CD4-positive, alpha-beta T cell treated with Interleukin-17A for 4 hours (primary cell): Measurements from ENCODE around the gene GPR17.

Source experiments
- DNase-seq: peaks from one replicate; pipeline ENCODE4 v3.0.0-alpha.2; 2020; ENCODE audit warnings: mixed read lengths

Gene GPR17

DNA sequence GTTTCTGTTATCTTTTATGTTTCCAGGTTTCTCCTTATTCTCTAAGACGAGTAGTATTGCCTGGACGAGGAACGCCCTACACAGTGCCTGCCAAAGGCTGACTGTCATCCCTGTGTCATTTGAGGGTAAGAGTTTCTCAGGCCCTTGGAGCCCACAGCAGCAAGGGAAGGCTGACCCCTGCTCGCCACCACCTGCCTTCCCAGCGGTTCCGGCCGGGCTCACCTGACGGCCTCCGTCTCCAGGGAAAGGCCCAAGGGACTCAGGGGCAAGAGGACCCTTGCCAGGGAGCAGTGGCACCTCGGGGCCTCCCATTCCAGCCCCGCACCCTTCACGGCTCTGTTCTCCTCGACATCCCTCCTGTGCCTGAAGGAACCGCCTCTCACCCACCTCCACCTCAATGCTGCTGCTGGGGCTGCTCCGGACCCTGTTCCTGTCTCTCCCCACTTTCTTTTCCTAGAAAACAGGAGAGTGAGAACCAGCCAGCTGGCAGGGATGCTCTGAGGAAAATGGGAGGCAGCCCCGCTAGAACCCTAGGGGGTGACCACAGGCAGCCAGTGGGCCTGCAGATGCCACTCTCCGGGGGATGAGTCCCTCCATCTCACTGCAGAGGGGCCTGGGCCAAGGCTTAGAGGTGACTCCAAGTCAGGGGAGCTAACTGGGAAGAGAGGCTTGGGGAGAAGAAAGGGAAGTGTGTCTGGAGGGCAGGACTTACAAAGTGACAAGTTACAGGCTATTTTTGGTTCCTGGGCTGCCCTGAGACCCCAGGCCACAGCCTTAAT lies 27.5 kb downstream of the GPR17 start:
- no peak for DNase-seq

DNA sequence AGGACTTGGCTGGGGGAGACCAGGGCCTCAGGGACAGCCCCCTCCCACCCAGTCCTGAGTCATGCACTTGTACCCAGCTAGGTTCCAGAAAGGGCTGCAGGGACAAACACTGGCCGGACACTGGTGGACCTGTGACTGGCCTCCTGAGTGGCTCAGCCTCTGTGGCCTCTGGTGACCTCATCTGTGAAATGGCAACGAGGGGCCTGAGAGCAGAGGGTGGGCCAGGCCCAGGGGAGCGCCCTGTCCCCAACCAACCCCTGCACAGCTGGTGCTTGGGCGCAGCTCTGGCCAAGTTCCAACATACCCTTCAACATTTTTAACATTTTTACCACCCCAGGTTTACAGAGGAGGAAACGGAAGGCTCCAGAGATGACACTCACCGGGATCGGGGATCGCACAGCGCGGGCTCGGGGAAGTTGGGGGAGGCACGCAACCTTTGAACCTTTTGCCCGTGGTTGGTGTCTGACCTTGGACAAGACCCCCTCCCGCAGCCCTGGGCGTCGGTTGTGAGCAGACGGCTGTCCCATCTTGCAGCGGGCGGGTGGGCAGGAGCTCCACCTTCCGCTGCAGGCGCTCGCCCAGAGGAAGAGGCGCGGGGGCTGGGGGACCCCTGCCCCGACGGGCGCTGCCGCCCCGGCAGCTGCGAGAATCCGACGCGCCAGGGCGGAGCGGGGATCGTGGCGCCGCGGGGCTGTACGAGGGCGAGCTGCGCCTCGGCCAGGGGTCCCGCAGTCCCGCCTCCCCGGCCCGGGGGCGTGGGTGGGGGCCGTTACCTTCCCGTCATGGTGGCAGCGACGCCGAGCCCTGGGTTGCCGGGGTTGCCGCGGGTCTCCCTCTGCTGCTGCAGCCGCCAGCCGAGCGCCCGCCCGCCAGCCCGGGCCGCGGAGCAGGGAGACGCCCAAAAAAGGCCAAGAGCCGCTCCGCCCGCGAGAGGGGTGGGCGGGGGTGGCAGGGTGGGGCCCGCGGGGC lies 28.6 kb downstream of the GPR17 start:
- peak; percentile 36 for DNase-seq

DNA sequence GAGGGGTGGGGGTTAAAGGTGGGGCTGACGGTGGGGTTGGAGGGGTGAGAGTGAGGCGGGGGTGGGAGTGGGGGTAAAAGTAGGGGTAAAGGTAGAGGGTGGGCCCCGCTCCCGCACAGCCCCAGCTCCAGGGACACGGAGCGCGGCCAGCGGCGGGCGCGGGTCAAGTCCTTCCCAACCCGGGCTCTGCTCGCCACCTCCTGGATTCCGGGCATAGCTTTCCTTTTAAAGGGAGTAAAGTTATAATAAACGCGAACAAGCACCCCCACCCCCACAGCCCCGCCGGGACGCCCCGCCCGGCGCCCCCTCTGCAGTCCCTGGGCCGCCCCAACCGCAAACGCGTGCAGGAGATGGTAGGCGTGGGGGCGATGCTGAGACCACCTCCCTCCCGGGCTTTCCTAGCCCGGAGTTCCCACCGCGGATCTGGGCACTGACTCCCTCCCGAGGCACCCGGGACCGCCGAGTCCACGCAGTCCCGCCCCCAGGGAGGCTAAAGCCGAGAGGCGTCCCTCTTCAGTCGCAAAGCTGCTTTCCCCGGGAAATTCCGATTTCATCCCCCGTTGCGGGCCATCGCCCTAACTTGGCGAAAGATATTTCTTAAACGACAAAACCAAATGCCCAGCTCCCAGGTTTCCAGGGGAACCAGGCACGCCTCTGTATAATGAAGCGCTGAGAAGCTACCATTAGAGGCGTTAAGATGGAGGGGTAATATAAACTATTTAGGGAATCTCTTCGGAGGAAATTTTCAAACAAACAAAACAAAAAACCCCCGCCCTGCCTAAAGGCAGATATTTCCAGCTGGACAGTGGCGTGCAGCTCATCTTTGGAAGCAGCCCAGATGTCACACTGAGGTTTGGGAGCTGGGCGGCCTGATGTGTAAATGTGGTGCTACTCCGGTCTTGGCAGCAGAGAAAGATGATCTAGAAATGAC lies 29.6 kb downstream of the GPR17 start, which contains the start of gene LIMS2:
Gene LIMS2, minus strand, starts transcription at position 200 of the 931 bp plus-strand sequence. CDS start 506 bp downstream, outside the sequence.
- DNase-seq = peak; percentile 8

DNA sequence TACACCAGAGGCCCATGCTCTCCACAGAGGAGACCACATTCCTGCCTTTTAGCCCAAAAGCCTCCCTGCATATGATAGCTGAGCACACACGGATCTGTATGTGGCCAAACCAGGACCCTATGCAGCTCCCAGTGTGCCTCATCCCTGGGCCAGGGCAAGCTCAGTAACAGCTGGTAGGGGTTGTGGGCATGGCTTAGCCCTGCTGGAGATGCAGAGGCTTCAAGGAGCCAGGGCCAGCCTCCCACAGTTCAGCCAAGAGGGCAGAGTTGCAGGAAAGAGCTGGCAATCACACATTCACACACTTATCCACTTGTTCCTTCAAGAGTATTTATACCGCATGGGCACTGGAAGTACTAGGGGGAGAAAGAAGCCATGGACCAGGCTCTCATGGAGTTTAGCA lies 31.0 kb downstream of the GPR17 start:
- no peak for DNase-seq

DNA sequence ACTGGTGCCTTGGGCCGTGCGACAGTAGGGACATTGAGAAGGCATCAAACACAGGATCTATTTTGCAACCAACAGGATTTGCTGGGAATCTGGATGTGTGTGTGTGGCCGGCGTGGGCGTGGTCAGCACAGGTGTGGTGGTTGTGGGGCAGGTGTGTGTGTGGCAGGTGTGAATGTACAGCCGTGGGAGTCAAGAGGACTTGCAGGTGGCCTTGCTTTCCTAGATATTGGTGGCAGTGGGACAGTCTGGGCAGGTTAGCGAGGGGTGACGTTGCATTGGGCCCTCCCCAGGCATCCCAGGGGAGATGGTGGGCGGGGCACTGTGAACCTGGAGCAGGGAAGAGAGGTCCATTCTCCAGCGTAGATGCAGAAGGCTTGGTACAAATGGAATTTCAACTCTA lies 32.6 kb downstream of the GPR17 start:
- no peak for DNase-seq

DNA sequence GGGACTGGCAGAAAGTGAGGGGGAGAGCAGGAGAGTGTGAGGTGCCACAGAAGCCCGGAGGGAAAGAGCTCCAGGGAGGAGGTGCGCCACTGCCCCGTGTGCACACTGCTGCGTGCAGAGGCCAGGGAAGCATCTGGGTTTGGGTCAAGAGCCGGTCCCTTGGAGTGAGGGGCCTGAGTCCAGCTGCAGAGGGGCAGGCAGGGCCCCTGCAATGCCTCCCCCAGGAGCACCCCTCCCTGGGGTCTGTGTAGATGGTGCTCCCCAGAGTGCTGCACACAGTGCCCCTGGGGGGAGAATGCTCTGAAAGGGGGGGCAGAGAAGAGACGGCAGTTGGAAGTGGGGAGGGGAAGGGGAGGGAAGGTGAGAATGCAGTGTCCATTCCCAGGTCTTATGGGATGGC lies 33.0 kb downstream of the GPR17 start:
- DNase-seq = no peak

DNA sequence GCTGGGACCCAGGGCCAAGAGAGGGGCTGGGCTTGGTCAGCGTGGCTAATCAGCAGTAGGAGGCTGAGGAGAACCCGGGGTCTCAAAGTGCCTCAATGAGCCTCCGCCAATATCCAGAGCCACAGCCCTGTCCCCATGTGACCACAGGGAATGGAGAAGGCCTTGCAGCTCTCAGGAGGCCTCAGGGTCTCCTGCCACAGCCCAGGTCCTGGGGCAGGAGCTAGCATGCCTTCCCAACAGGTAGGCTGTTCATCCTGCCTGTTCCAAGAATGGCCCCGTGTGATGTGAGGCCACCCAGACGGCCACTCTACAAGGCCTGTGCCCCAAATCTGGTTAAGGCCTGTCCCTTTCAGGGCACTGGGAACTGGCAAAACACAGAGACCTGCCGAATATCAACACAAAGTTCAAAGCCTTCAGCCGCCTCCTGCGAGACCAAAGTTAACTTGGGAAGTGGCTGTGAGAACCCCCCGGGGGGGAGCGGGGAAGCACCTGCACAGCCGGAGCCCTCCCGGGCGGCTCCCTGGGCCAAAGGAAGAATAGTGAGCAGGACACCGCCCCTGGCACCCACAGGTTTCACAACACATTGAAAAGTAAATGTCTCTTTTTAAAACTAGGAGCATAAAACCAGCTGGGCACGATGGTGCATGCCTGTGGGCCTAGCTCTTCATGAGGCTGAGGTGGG lies 33.9 kb downstream of the GPR17 start:
- DNase-seq = no peak

DNA sequence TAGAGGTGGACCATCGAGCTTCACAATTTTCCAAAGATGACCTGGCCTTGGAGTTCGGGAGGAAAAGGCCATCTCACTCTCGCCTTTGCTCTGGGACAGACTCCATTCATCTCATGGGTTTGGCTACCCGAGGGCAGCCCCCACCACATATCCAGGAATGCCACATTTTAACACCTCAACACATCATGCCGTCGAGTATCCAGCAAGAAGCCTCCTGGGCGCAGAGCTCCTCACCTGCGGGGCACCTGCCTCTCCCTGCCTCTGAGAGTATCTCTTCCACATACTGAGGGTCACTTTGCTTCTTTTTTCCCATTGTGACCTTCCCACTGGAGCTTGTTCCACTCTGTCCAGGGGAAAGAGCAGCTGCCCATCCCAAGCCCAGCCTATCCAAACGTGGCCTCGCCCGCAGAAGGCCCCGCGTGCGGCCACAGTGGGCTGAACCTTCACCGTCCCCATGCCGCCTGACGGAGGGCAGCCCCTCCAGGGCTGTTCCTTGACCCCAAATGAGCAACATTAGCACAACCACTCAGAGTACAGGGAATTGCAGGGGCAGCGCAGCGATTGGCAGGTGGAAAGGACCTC lies 34.8 kb downstream of the GPR17 start:
- DNase-seq = no peak

DNA sequence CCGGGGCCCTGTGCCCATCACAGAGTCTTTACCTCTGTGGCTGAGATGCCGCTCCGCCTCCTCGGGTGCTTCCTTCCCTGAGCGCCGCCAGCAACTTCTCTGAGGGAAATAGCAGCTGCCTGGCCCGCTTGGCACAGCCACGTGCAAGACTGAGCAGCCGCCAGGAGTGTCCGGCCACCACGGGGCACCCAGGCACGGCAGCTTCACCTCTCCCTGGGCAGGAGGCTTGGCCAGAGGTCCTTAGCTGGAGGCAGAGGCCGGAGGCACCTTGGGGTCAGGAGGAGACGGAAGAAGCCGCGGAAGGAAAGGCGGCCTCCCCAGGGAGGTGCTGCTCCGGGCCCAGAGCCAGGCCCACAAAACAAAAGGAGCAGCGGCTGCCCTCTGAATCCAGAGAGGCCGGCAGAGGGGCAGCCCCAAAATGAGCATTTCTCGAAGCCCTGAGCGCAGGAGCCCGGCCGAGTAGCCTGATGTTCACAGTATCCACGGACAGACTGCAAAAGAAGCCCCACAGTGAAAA lies 35.4 kb downstream of the GPR17 start:
- DNase-seq = no peak

DNA sequence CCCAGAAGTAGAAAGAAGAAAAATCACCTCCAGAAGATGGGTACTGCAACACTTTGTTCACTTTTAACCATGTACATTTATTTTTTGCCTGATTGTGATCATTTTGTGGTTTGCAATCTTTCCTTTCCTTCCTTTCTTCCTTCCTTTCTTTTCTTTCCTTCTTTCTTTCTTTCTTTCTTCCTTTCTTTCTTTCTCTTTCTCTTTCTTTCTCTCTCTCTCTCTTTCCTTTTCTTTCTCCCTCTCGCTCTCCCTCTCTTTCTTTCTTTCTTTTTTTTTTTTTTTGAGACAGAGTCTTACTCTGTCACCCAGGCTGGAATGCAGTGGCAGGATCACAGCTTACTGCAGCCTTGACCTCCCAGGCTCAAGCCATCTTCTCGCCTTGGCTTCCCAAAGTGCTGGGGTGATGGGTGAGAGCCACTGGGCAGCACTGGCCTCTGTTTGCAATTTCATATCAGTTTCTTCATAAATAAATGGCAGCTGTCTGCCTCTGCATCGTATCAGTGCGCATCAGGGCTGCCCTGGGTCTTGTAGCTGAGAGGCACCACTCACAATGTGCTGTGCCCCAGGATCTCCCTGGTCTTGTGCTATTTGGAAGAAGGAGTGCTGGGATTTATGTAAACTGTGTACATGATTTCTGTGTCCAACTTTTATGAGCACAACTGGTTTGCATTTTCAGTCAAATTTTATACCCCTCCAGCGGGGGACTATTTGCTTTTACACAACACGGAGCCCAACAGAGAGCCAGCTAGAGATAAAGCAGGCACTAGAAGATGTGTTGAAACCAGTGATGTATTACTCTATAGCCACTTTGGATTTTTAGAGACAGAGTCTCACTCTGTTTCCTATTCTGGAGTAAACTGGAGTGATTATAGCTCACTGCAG lies 36.3 kb downstream of the GPR17 start:
- DNase-seq = no peak

DNA sequence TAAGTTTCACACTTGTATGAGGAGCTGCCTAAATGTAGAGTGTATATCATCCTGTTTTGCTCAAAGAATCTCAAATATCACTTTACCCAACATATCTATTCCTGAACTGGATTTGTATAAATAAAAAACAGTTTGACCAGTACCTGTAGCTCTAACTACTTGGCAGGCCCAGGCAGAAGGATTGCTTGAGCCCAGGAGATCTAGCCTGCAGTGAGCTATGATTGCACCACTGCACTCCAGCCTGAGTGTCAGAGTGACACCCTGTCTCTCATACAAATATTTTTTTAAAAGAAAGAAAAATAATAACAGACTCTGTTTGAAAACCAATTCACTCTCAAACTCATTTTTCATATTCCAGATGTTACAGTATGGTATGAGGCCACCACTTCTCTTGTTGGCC lies 37.1 kb downstream of the GPR17 start:
- no peak for DNase-seq

DNA sequence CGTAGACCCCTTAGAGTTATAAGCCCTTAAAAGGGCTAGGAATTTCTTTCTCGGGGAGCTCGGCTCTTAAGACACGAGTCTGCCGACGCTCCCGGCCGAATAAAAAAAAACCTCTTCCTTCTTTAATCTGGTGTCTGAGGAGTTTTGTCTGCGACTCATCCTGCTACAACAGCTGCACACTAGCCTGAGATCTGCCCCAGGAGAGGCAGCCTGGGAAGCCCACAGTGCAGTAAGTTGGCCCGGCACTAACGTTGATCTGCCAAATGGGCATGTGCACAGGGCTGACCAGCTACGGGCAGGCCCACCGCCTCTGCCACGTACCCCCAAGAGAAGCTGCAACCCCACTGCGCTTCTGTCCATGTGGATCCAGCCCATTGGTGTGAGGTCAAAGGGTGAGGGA lies 37.8 kb downstream of the GPR17 start:
- no peak for DNase-seq

DNA sequence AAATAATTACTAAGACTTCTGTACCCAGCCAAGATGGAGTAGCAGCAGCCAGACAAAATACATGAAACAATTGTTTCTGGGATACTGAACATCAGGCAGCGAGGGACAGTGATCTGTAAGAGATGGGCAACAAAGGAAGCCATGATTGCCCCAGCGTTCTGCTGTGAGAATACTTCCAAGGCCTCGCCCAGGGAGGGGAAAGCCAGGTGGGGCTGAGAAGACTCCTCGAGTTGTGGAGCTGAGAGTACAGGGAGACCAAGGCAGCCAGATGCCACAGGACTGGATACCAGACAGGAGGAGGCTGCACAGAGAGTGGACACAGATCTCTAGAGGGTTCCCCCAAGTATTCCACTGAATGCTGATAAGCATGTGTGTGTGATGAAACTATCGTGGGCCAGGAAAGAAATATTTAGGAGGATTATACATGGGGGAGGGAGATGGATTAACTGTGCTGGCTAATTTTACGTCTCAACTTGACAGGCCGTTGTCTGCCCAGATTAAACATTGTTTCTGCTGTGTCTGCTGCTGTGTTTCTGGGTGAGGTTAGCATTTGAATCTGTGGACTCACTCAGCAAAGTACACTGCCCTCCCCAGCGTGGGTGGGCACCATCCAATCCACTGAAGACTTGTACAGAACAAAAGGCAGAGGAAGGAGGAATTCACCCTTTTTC lies 39.6 kb downstream of the GPR17 start:
- no peak for DNase-seq

DNA sequence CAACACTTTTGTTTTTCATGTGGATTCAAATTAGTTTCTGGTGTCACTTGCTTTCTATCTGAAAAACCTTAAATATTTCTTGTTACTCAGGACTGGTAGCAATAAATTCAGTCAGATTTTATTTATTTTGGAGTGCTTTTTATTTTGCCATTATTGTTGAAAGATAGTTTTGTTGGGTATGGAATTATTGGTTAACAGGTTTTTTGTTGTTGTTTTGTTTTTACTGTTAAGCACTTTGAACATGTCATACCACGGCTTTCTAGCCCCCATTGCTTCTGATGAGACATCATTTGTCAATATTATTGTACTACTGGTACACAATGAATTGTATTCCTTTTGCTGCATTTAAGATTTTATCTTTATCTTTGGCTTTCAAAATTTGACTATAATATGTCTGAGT lies 42.5 kb downstream of the GPR17 start:
- DNase-seq = no peak

DNA sequence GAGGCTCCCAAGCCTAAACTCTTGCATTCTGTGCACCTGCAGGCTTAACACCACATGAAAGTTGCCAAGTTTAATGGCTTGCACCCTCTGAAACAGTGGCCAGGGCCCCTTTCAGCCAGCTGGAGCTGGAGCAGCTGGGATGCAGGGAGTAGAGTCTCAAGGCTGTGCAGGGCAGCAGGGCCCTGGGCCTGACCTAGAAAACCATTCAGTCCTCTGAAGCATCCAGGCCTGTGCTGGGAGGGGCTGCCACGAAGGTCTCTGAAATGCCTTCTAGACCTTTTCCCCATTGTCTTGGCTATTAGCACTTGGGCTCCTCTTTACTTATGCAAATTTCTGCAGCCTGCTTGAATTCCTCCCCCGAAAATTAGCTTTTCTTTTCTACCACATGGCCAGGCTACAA lies 44.7 kb downstream of the GPR17 start:
- no peak for DNase-seq

DNA sequence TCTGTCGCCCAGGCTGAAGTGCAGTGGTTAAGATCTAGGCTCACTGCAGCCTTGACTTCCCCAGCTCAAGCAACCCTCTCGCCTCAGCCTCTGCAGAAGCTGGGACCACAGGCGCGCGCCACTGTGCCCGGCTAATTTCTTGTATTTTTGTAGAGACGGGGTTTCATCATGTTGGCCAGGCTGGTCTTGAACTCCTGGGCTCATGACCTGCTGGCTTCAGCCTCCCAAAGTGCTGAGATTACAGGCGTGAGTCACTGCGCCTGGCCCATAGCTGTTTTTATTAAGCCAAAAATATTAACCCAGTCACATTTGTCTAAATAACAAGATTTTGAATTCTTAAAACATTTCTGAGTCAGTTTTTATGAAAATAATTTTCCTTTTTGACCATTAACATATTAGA lies 49.0 kb downstream of the GPR17 start:
- no peak for DNase-seq

DNA sequence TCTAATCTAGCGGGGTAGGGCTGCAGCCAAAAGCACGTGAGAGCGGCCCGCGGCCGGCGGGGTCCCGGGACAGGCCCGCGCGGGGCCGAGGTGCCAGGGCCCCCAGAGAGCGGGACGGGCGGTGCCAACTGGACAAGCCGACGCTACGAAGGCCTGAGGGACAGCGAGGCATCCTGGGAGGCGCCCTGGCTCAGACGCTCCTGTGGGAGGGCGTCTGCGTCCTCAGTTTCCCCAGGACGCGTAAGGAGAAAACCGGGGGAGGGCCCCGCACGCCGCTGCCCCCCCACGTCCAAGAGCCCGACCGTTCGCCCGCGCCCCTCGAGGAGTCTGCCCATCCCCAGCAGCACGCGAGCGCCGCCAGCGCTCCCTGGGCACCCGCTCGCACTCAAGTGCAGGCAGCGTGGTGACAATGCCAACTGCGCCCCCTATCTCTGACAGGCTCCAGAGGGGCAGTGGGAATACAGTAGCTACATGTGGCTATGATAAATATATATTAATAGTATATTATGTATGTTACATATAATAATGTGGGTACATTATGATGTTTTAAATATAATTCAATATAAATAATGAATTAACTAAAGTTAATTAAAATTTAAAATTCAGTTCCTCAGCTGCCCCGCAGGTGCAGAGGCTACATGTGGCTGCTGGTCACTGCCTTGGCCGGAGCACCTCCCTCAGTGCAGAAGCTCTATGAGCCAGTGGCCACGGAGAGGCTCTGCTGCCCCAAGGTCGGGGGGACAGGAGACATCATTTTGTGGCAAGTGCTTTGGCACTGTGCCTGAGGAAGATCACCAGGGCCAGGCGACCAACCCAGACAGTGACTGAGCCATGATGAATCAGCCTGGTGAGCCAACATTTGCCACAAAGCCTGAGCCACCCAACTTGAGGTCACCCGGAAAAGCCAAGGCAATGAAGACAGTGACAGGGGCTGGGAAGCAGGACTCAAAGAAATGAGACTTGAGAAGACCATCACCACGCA lies 49.8 kb downstream of the GPR17 start:
- peak; percentile 74 for DNase-seq

DNA sequence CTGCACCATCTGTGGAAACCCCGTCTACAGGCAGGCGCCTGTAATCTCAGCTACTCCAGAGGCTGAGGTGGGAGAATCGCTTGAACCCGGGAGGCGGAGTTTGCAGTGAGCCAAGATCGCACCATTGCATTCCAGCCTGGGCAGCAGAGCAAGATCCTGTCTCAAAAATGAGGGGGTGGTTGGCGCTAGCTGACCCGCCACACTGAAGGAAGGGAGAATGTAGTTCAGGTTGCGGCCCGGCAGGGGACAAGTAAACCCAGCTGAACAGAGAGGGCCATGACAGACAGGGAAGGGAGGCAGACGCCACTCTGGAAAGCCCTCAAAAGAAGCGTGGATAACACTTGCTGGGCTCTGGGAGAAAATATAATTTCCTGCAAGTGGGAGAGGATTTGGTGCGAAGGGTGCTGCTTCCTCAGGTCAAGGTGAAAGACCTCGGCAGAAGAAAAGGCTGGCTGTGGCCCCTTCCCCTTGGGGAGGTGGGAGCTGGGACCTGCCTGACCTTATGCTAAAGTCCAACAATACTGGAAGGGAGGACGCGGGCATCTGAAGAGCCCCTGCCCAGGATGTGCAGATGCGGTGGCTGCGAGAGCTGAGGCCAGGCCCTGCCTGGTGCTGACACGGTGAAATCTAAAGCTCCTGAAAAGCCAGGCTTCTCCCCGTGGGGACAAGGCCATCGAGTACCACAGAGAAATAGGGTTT lies 51.7 kb downstream of the GPR17 start:
- DNase-seq = no peak
